ENCODE measurements around the gene OTUB1. TPM values are rescaled to one million over a fixed set of nuclear protein-coding genes. Genes with fewer than 3 reads are reported as not detected.
A peak's percentile ranks its signal among the peaks of the same experiment; 100 is the strongest.

OTUB1 gene
- total and polyA plus RNA-seq, 9 of the 15 experiments (the other 6 are each of a cell fraction or from before 2014, with no cell fraction given), result 29.5 to 134 (median 66.1) TPM

DNA sequence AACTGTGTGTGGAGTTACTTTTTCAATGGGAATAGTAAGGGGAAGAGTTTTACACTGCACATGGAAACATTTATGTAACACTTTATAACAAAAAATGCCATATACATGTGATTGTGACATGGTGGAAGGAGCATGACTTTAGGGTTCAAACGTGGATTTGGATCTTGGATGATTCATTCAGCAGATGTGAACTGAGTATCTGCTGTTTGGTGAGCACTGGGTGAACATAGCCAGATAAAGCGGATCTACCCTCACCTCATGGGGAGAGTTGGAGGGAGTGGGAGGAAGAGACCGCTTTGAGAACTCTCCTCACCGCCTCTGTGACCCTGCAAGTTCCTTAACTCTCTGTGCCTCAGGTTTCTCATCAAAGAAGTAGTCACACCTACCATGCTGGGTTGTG, 44.3 kb upstream of the OTUB1 start (continued):
- TF ChIP-seq ZNF318 (IDR thresholded peaks at IDR 0.05; ENCODE audit: borderline replicate concordance in 1 of 2, low read depth in 1 of 2), result no peak
- no peak for TF ChIP-seq ZNF274 (IDR thresholded peaks at IDR 0.05; ENCODE audit: borderline replicate concordance, low read depth, low read length)
- no peak for TF ChIP-seq PTTG1 (tag; IDR thresholded peaks at IDR 0.05; ENCODE audit: low read depth)
- TF ChIP-seq SMARCC2 (IDR thresholded peaks at IDR 0.05; ENCODE audit: low read depth), result 0 out of 2 replicates have a peak, but pooled peaks have one; percentile 21
- TF ChIP-seq STAG1 (CRISPR knock-in tag; IDR thresholded peaks at IDR 0.05; ENCODE audit: borderline replicate concordance), result no peak
- TF ChIP-seq ARID1B (IDR thresholded peaks at IDR 0.05), result peak; percentile 68
- TF ChIP-seq ZNF589 (CRISPR knock-in tag; IDR thresholded peaks at IDR 0.05; ENCODE audit: low read depth), result no peak
- no peak for TF ChIP-seq COPS2 (conservative IDR thresholded peaks at IDR 0.05)
- no peak for TF ChIP-seq ZBTB2 (IDR thresholded peaks at IDR 0.05)
- peak; percentile 20; the same call in 1 of the 2 replicates for TF ChIP-seq TAL1 (IDR thresholded peaks at IDR 0.05)
- no peak for TF ChIP-seq CBX5 (IDR thresholded peaks at IDR 0.05; ENCODE audit: borderline replicate concordance, low read depth)
- peak; percentile 65 for TF ChIP-seq EGR1 (conservative IDR thresholded peaks at IDR 0.05)
- TF ChIP-seq GABPB2 (CRISPR knock-in tag; conservative IDR thresholded peaks at IDR 0.05), result no peak
- TF ChIP-seq TRIM24 (IDR thresholded peaks at IDR 0.05), result peak in 1 of 2 experiments; percentile 25; a peak in 2 of 4 replicates
- peak; percentile 64 for TF ChIP-seq TCF3 (CRISPR knock-in tag; IDR thresholded peaks at IDR 0.05)
- TF ChIP-seq RCOR1 (IDR thresholded peaks at IDR 0.05; ENCODE audit: borderline replicate concordance in 1 of 2, low read depth in 2 of 2, low read length in 2 of 2), result 0 out of 4 replicates have a peak, but pooled peaks of 1 of the 2 experiments have one; percentile 30
- TF ChIP-seq TEAD4 (IDR thresholded peaks at IDR 0.05; ENCODE audit: low read length), result peak; percentile 69; the same call in 1 of the 2 replicates
- TF ChIP-seq TEAD4 (CRISPR knock-in tag; IDR thresholded peaks at IDR 0.05; ENCODE audit: borderline replicate concordance), result no peak
- no peak for TF ChIP-seq ZNF830 (CRISPR knock-in tag; IDR thresholded peaks at IDR 0.05)
- no peak for TF ChIP-seq SAFB2 (IDR thresholded peaks at IDR 0.05; ENCODE audit: borderline replicate concordance, low read depth, low read length, severe bottlenecking)
- TF ChIP-seq SIX5 (IDR thresholded peaks at IDR 0.05; ENCODE audit: borderline replicate concordance in 1 of 2, insufficient read depth in 1 of 2, low read depth in 1 of 2, low read length in 2 of 2), result no peak

Measured in K562 (cell line).